HepG2 (cell line): ENCODE measurements around the gene RBBP8NL. TPM values are rescaled to one million over a fixed set of nuclear protein-coding genes. Genes with fewer than 3 reads are reported as not detected.
A peak's percentile ranks its signal among the peaks of the same experiment; 100 is the strongest.

ENCODE experiments used
- ARID2 ChIP-seq: sonication (generic); formaldehyde crosslinking; IDR thresholded peaks from 2 replicates; pipeline ENCODE4 v1.8.1; 2022; ENCODE audit warnings: mild to moderate bottlenecking, missing genetic modification reagents, borderline replicate concordance
- ATF7-NPFF ChIP-seq: sonication (generic); formaldehyde crosslinking; IDR thresholded peaks from 2 replicates; pipeline ENCODE4 v1.8.1; 2023; ENCODE audit warnings: mild to moderate bottlenecking, low read depth, missing genetic modification reagents, moderate library complexity
- HDAC6 ChIP-seq: fragments of 200-600 bp; sonication (generic); IDR thresholded peaks from 2 replicates; pipeline ENCODE4 v1.7.0; 2017; ENCODE audit warnings: mild to moderate bottlenecking, antibody characterized with exemption, low read length, low read depth
- HNF4G ChIP-seq, 2 experiments: sonication (generic) in 1 of 2; formaldehyde crosslinking in 1 of 2; IDR thresholded peaks; 2 replicates each; pipeline versions ENCODE4 v1.4.0 to v1.6.1; 2011 to 2020; ENCODE audit warnings: borderline replicate concordance in 2 of 2, low read depth in 2 of 2, mild to moderate bottlenecking in 2 of 2, low read length in 1 of 2, missing genetic modification reagents in 1 of 2, moderate library complexity in 1 of 2
- MBNL3 ChIP-seq: fragments of 250-450 bp; sonication (Bioruptor Pico); conservative IDR thresholded peaks from 2 replicates; pipeline ENCODE4 v1.8.0; 2022; ENCODE audit warnings: mild to moderate bottlenecking, inconsistent platforms
- MEIS2 ChIP-seq: sonication (generic); formaldehyde crosslinking; IDR thresholded peaks from 2 replicates; pipeline ENCODE4 v1.9.0; 2021; ENCODE audit warnings: mild to moderate bottlenecking, missing genetic modification reagents
- MXD3 ChIP-seq: IDR thresholded peaks from 2 replicates; pipeline ENCODE4 v1.6.1; 2016; ENCODE audit warnings: mild to moderate bottlenecking, missing biosample characterization, missing genetic modification reagents
- NR2C2 ChIP-seq: sonication (generic); formaldehyde crosslinking; IDR thresholded peaks from 2 replicates; pipeline ENCODE4 v1.4.0; 2020; ENCODE audit warnings: missing genetic modification reagents, mild to moderate bottlenecking, moderate library complexity, borderline replicate concordance
- PRMT3 ChIP-seq: sonication (generic); formaldehyde crosslinking; IDR thresholded peaks from 2 replicates; pipeline ENCODE4 v1.8.1; 2022; ENCODE audit warnings: low read depth, mild to moderate bottlenecking, moderate library complexity, missing genetic modification reagents, borderline replicate concordance
- RARG ChIP-seq: sonication (generic); formaldehyde crosslinking; IDR thresholded peaks from 2 replicates; pipeline ENCODE4 v1.4.0; 2020; ENCODE audit warnings: low read depth, mild to moderate bottlenecking, missing genetic modification reagents
- RXRB ChIP-seq: IDR thresholded peaks from 2 replicates; pipeline ENCODE4 v1.6.1; 2016; ENCODE audit warnings: borderline replicate concordance, missing genetic modification reagents, missing compliant biosample characterization
- SAP130 ChIP-seq: IDR thresholded peaks from 2 replicates; pipeline ENCODE4 v1.6.1; 2016; ENCODE audit warnings: low read depth
- SMARCE1 ChIP-seq: fragments of 450-650 bp; IDR thresholded peaks from 2 replicates; pipeline ENCODE4 v1.6.1; 2017; ENCODE audit warnings: borderline replicate concordance
- SP2 ChIP-seq: sonication (generic); formaldehyde crosslinking; IDR thresholded peaks from 2 replicates; pipeline ENCODE4 v1.5.1; 2020; ENCODE audit warnings: mild to moderate bottlenecking, missing genetic modification reagents
- TARDBP ChIP-seq: sonication (generic); formaldehyde crosslinking; IDR thresholded peaks from 2 replicates; pipeline ENCODE4 v1.8.0; 2022; ENCODE audit warnings: mild to moderate bottlenecking, missing genetic modification reagents
- TEF ChIP-seq: sonication (generic); formaldehyde crosslinking; IDR thresholded peaks from 2 replicates; pipeline ENCODE4 v1.5.0; 2020; ENCODE audit warnings: missing genetic modification reagents
- YY1 ChIP-seq: IDR thresholded peaks from 2 replicates; pipeline ENCODE4 v1.6.1; 2011; ENCODE audit warnings: low read length, low read depth, moderate library complexity, mild to moderate bottlenecking; ENCODE audit not compliant: insufficient read depth, insufficient replicate concordance
- ZBTB38 ChIP-seq: sonication (generic); formaldehyde crosslinking; IDR thresholded peaks from 2 replicates; pipeline ENCODE4 v1.5.1; 2020; ENCODE audit warnings: mild to moderate bottlenecking, missing genetic modification reagents
- ZNF10 ChIP-seq: sonication (generic); formaldehyde crosslinking; IDR thresholded peaks from 2 replicates; pipeline ENCODE4 v1.4.0; 2020; ENCODE audit warnings: mild to moderate bottlenecking, low read depth, missing genetic modification reagents, borderline replicate concordance
- ZNF160 ChIP-seq: sonication (generic); formaldehyde crosslinking; IDR thresholded peaks from 2 replicates; pipeline ENCODE4 v1.8.0; 2022; ENCODE audit warnings: mild to moderate bottlenecking, inconsistent platforms, missing genetic modification reagents
- ZNF253 ChIP-seq: sonication (generic); formaldehyde crosslinking; IDR thresholded peaks from 2 replicates; pipeline ENCODE4 v1.8.0; 2022; ENCODE audit warnings: mild to moderate bottlenecking, missing genetic modification reagents, borderline replicate concordance
- ZNF282 ChIP-seq: fragments of 450-650 bp; IDR thresholded peaks from 2 replicates; pipeline ENCODE4 v1.6.1; 2018; ENCODE audit not compliant: partially characterized antibody
- ZNF562 ChIP-seq: sonication (generic); formaldehyde crosslinking; IDR thresholded peaks from 2 replicates; pipeline ENCODE4 v1.8.0; 2022; ENCODE audit warnings: missing genetic modification reagents, borderline replicate concordance
- ZNF574 ChIP-seq: sonication (generic); formaldehyde crosslinking; IDR thresholded peaks from 2 replicates; pipeline ENCODE4 v1.4.0; 2020; ENCODE audit warnings: missing genetic modification reagents
- ZNF672 ChIP-seq: sonication (generic); formaldehyde crosslinking; IDR thresholded peaks from 2 replicates; pipeline ENCODE4 v1.8.1; 2022; ENCODE audit warnings: missing genetic modification reagents
- ZNF777 ChIP-seq: sonication (generic); formaldehyde crosslinking; IDR thresholded peaks from 2 replicates; pipeline ENCODE4 v1.4.0; 2020; ENCODE audit warnings: missing genetic modification reagents
- ZNF792 ChIP-seq: IDR thresholded peaks from 2 replicates; pipeline ENCODE4 v1.6.1; 2016
- polyA plus RNA-seq, 8 experiments: library from polyadenylated mRNA; depleted of rRNA in 3 of 8; stranded (reverse) in 7 of 8; unstranded in 1 of 8; fragments of >200 nt; fragmentation: Illumina TruSeq in 4 of 8; extraction: Trizol in 4 of 8; gene quantifications; 2 replicates each; pipeline versions ENCODE4 v1.2.1 to v1.2.3, GENCODE V29; 2011 to 2016; ENCODE audit warnings: low read depth in 4 of 8, missing spikeins in 1 of 8, mixed read lengths in 1 of 8; ENCODE audit not compliant: insufficient read depth in 1 of 8
- total RNA-seq, 5 experiments: library from RNA; depleted of rRNA; stranded (reverse); fragments of >200 nt; fragmentation: Illumina TruSeq; extraction: Trizol; gene quantifications; 2 replicates each; pipeline ENCODE4 v1.2.3, GENCODE V29; 2016; ENCODE audit warnings: low read depth in 1 of 5

Gene RBBP8NL
- total and polyA plus RNA-seq, 2 of the 13 experiments (the other 11 are each of a cell fraction or from before 2014, with no cell fraction given), result 0.69 to 0.86 TPM

GRCh38 chr20:62407221-62407992, 19.9 kb downstream of the RBBP8NL start, which contains the start of gene CABLES2 (continued):
- TF ChIP-seq SAP130 (peak; percentile 88), MEIS2 (CRISPR knock-in tag) (peak; percentile 96), ZNF282 (no peak), ZNF562 (CRISPR knock-in tag) (no peak), ZNF777 (peak; percentile 47), TARDBP (peak; percentile 86), MXD3 (peak; percentile 91), ZNF10 (CRISPR knock-in tag) (no peak), ZBTB38 (CRISPR knock-in tag) (no peak; the same call in 1 of the 2 replicates), SMARCE1 (no peak), NR2C2 (peak; percentile 58), SP2 (CRISPR knock-in tag) (peak; percentile 78), ATF7-NPFF (CRISPR knock-in tag) (peak; percentile 92; the same call in 1 of the 2 replicates), ZNF792 (CRISPR knock-in tag) (peak; percentile 70; the same call in 1 of the 2 replicates), ZNF160 (CRISPR knock-in tag) (peak; percentile 89), HDAC6 (no peak), RARG (CRISPR knock-in tag) (0 out of 2 replicates have a peak, but pooled peaks have one; percentile 71), TEF (CRISPR knock-in tag) (peak; percentile 78; the same call in 1 of the 2 replicates), ZNF253 (peak; percentile 58; the same call in 1 of the 2 replicates), HNF4G (IDR thresholded peaks at IDR 0.05; ENCODE audit: borderline replicate concordance, low read depth, low read length) (peak; percentile 45; the same call in 1 of the 2 replicates), HNF4G (CRISPR knock-in tag; IDR thresholded peaks at IDR 0.05; ENCODE audit: borderline replicate concordance, low read depth) (no peak), YY1 (peak; percentile 75), MBNL3 (CRISPR knock-in tag) (no peak), ZNF672 (CRISPR knock-in tag) (no peak), RXRB (CRISPR knock-in tag) (peak; percentile 55; the same call in 1 of the 2 replicates), ZNF574 (CRISPR knock-in tag) (peak; percentile 89; the same call in 1 of the 2 replicates), PRMT3 (CRISPR knock-in tag) (no peak), ARID2 (CRISPR knock-in tag) (peak; percentile 97)
